ENCODE results near the gene CDH26.

GRCh38 chr20:60055740-60056139, 97.5 kb downstream of the CDH26 start:
- TF ChIP-seq CTCF (conservative IDR thresholded peaks at IDR 0.05; ENCODE audit: low read depth in 2 of 2) (no peak), NANOG (IDR thresholded peaks at IDR 0.05; ENCODE audit: borderline replicate concordance) (no peak), STAT1 (IDR thresholded peaks at IDR 0.05; ENCODE audit: unreplicated experiment) (no peak), EZH2phosphoT487 (IDR thresholded peaks at IDR 0.05; ENCODE audit: unreplicated experiment) (no peak)
- TF ChIP-seq, protein P1, sequence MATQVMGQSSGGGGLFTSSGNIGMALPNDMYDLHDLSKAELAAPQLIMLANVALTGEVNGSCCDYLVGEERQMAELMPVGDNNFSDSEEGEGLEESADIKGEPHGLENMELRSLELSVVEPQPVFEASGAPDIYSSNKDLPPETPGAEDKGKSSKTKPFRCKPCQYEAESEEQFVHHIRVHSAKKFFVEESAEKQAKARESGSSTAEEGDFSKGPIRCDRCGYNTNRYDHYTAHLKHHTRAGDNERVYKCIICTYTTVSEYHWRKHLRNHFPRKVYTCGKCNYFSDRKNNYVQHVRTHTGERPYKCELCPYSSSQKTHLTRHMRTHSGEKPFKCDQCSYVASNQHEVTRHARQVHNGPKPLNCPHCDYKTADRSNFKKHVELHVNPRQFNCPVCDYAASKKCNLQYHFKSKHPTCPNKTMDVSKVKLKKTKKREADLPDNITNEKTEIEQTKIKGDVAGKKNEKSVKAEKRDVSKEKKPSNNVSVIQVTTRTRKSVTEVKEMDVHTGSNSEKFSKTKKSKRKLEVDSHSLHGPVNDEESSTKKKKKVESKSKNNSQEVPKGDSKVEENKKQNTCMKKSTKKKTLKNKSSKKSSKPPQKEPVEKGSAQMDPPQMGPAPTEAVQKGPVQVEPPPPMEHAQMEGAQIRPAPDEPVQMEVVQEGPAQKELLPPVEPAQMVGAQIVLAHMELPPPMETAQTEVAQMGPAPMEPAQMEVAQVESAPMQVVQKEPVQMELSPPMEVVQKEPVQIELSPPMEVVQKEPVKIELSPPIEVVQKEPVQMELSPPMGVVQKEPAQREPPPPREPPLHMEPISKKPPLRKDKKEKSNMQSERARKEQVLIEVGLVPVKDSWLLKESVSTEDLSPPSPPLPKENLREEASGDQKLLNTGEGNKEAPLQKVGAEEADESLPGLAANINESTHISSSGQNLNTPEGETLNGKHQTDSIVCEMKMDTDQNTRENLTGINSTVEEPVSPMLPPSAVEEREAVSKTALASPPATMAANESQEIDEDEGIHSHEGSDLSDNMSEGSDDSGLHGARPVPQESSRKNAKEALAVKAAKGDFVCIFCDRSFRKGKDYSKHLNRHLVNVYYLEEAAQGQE (IDR thresholded peaks at IDR 0.05; ENCODE audit: unreplicated experiment): no peak
